ENCODE measurements around the gene FSIP2.
"Not testable (repeated sequence)": the region's sequence is repeated elsewhere in the genome, so short reads cannot be mapped to it uniquely, and the experiment has no call there.

Gene FSIP2

GRCh38 chr2:185802926-185803325 is 64.3 kb downstream of the FSIP2 start:
- no peak for DNase-seq

DNA sequence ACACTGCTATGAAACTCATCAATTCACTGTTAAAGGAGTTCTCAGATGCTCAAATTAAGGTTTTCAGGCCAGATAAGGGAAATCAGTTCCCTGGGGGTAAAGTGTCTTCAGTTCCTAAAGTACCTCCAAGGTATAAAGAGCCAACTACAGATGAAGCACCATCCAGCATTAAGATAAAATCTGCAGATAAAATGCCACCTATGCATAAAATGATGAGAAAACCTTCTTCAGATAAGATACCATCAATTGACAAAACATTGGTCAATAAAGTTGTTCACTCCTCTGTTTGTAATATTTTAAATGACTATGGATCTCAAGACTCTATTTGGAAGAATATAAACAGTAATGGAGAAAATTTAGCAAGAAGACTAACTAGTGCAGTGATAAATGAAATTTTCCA is 68.2 kb downstream of the FSIP2 start:
- no peak for DNase-seq

DNA sequence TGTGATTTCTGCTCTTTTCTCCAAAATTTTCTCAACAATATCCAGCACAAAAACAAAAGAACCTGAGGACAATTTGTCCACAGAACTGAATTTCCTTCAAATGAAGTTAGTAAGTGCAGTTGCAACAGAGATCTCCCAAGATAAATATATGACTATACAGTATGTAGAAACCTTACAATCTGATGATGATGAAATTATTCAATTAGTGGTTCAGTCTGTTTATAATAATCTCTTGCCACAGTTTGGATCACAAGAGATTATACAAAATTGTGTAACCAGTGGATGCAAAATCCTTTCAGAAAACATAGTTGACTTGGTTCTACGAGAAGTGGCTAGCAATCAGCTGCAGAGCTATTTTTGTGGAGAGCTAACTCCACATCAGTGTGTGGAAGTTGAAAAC is 68.7 kb downstream of the FSIP2 start:
- no peak for DNase-seq

- no peak for DNase-seq
These were observed 73.0 kb downstream of the FSIP2 start for GRCh38 chr2:185811580-185811979.

DNA sequence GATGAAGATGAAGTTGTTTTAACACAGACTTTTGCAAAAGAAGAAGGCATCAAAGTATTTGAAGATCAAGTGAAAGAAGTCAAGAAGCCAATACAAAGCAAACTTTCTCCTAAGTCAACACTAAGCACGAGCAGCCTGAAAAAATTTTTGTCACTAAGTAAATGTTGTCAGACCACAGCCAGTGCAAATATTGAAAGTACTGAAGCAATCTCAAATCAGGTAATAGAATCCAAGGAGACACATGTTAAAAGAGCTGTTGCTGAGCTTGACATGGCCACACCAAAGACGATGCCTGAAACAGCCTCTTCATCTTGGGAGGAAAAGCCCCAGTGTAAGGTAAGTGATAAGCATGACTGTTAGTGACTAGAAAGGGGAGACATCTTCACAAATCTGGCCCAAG is 75.1 kb downstream of the FSIP2 start:
- no peak for DNase-seq

GRCh38 chr2:185817991-185818390 is 79.4 kb downstream of the FSIP2 start:
- no peak for DNase-seq

- no peak for DNase-seq
These were observed 82.9 kb downstream of the FSIP2 start for GRCh38 chr2:185821467-185821866.

DNA sequence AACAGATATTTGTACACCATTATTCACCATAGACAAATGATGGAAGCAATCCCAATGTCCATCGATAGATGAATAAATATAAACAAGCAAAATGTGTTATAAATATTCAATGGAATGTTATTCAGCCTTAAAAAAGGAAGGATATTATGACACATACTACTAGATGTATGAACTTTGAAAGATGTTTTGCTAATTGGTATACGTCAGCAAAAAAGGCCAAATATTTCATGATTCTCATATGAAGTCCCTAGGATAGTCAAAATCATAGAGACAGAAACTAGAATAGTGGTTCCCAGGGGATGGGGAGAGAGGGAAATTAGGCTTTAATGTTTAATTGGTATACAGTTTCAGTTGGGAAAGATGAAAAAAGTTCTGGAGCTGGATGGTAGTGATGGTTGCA is 85.2 kb downstream of the FSIP2 start:
- DNase-seq: no peak

GRCh38 chr2:185825557-185825956 is 87.0 kb downstream of the FSIP2 start:
- DNase-seq: no peak

DNA sequence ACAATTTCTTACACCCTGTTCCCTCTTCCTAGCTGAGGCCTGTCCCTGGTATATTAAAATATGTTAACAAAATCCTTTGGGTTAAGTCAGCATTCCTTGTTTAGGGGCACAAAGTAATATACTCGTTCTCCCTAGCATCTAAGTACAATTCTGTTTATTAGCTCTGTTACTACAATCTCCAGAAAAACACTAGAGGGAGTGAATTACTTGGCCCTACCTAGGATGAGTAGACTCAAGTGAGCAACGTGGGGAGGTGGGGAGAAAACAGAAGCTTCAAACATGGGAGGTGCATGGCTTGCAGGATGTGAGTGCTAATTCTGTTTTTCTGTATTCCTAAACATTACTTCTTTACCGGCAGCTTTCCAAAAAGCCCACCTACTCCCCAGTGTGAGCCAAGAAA is 89.7 kb downstream of the FSIP2 start:
- no peak for DNase-seq

- no peak for DNase-seq
These were observed 95.3 kb downstream of the FSIP2 start for GRCh38 chr2:185833864-185834263.

DNA sequence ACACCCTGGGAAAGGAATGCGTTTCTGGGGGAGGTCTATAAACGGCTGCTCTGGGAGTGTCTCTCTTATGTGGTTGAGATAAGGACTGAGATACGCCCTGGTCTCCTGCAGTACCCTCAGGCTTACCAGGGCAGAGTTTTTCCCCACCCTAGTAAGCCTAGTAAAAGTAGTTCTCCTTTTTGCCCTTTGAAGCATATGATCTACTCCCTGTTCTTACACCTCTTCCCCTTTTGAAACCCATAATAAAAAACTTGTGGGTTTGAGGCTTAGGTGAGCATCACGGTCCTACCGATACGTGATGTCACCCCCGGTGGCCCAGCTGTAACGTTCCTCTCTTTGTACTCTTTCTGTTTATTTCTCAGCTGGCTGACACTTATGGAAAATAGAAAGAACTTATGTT is 97.4 kb downstream of the FSIP2 start:
- no peak for DNase-seq

GRCh38 chr2:185854885-185855284 is 116.3 kb downstream of the FSIP2 start:
- DNase-seq: no peak

- DNase-seq: no peak
These were observed 119.1 kb downstream of the FSIP2 start for GRCh38 chr2:185857691-185858090.

DNA sequence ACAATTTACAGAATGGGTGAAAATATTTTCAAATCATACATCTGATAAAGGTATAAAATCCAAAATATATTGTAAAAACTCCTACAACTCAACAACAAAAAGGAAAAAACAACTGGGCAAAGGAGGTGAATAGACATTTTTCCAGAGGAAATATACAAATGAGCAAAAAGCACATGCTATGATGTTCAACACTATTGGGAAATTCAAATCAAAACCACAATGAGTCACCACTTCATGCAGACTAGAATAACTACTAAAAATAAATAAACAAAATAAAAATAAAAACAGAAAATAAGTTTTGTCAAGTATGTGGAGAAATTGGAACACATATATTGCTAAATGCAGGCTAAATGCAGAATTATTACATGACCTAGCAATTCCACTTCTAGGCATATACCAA is 120.9 kb downstream of the FSIP2 start:
- DNase-seq: no peak

- DNase-seq: no peak
These were observed 121.7 kb downstream of the FSIP2 start for GRCh38 chr2:185860321-185860720.

DNA sequence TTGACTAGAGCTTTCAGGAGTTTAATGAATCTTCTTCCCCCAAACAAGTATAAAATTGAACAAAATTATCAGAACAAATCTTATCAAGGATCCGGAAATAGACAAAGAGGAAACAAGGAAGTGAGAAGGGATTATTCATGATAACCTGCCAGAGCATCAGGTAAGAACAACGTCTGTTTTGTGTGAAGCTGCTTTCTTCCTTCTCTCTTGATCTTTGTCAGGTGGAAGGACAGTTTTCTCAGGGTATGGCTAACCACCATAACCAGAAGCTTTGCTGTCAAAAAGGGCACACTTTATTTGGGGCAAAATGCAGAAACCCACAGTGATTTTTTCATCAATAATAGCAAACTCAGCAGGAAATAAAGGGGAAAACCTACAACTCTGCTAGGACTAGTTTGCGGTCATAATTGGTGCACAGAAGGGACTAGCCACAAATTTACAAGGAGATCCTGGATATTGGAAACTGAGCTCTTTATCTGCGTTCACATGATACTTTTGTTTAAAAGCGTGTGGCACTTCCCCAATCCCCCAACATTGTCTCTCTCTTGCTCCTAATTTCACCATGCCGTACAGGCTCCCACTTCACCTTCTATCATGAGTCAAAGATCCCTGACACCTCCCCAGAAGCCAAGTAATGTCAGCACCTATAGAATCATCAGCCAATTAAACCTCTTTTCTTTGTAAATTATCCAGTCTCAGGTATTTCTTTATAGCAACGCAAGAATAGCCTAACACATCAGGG is 124.2 kb downstream of the FSIP2 start:
- no peak for DNase-seq

DNA sequence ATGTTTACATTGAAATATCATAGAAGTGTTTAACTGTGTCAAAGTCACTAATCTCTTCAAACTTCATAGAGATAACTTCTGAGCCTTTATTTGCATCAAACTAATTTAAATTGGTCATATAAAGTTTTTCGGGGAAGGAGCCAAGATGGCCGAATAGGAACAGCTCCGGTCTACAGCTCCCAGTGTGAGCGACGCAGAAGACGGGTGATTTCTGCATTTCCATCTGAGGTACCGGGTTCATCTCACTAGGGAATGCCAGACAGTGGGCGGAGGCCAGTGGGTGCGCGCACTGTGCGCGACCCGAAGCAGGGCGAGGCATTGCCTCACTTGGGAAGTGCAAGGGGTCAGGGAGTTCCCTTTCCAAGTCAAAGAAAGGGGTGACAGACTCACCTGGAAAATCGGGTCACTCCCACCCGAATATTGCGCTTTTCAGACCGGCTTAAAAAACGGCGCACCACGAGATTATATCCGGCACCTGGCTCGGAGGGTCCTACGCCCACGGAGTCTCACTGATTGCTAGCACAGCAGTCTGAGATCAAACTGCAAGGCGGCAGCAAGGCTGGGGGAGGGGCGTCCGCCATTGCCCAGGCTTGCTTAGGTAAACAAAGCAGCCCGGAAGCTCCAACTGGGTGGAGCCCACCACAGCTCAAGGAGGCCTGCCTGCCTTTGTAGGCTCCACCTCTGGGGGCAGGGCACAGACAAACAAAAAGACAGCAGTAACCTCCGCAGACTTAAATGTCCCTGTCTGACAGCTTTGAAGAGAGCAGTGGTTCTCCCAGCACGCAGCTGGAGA is 126.1 kb downstream of the FSIP2 start:
- DNase-seq: not testable (repeated sequence)

DNA sequence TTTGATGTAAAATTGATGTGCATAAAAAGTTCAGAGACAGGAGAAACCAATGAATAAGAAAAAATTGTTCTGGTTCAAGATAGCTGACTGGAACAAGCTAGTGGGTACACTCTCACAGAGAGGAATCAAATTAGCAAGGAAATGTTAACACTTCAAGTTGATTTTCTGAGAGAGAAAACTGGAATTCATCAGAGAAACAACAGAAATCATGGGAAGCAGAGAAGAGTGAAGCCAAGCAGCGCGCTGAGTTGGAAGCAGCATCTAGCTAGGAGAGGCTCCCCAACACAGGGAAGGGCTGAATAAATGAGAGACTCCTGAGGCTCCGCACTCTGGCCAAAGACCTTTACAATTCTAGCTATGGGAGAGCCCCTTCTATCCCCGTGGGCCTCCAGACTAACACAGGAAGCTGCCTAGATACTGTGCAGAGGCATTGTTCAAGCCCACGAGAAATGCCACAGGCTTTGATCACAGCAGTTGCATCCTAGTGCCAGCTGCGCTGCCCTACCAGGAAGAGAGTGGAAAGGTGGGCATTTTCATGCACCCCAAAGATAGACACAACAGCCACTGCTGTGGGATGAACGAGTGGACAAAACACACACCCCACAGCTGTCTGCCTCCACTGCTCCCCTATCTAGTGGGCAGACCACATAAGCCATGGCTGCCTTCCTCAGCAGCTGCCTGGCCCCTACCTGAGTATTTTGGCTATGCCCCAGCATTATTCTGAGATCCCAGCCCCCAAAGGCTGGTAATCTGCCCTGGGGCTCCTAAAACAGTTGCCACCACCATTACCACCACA is 136.7 kb downstream of the FSIP2 start:
- DNase-seq: no peak

- no peak for DNase-seq
These were observed 137.6 kb downstream of the FSIP2 start for GRCh38 chr2:185876234-185876633.

GRCh38 chr2:185880396-185880795 is 141.8 kb downstream of the FSIP2 start:
- DNase-seq: no peak
